Smooth muscle cell of the pulmonary artery (primary cell): Measurements from ENCODE around the gene ASRGL1. TPM values are rescaled to one million over a fixed set of nuclear protein-coding genes. Genes with fewer than 3 reads are reported as not detected.

ENCODE experiments used
- total RNA-seq: library from RNA; depleted of rRNA; stranded (reverse); fragments of >200 nt; gene quantifications from 2 replicates; pipeline ENCODE4 v1.2.3, GENCODE V29; 2014

Gene ASRGL1
- total RNA-seq, result 0.23 and 0.59 TPM in 2 replicates

DNA sequence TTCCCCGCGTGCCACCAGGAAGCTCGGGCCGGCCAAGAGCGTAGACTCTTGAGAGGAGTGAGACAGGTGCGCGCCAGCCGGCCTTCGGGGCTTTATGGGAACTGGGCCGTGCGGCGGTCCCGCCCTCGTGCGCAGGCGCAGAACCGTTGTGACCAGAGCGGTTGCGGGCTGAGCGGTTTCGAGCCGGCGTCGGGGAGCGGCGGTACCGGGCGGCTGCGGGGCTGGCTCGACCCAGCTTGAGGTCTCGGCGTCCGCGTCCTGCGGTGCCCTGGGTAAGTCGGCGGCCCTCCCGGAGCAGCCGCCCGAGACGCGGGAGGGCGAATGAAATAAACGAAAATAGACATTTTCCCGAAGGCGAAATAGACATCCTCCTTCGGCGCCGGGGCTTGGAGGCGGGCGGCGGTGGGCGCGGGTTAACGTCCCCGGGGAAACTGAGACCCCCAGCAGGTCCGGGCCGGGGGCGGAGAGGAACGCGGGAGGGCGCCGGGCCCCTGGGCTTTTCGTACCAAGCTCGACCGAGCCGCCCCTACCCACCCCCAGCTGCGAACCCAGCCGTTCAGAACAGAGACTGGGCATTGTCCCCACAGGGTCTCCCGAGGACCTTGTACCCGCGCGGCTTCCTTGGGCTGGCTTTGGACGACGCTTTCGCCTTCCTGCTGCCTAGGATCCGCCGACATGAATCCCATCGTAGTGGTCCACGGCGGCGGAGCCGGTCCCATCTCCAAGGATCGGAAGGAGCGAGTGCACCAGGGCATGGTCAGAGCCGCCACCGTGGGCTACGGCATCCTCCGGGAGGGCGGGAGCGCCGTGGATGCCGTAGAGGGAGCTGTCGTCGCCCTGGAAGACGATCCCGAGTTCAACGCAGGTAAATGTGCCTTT lies at the start of gene ASRGL1:
Gene ASRGL1, plus strand, starts transcription at position 146 of the 879 bp plus-strand sequence. Its CDS starts 530 bp downstream, at position 676.

DNA sequence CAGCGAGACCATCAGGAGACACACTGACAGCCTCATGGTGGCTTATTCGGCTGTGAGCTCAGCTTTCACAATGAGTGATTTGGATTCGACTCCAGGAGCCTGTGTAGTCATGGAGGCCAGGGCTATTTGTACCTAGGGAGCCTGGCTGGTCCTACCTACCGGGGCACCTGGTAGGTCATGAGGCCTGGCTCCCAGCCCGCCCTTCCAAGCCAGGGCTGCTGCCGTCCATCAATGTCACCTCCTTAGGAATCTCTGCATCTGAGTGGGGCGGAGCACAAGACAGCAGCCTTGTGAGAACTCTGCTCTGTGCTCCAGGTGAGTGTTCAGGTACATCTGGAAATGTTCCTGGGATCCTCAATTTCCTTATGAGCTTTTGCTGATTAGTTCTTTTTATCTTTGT lies 38.3 kb upstream of the ASRGL1 start, which contains the start of gene SCGB1D4:
Gene SCGB1D4, minus strand, starts transcription at position 101 of the 400 bp plus-strand sequence. Its CDS starts 65 bp downstream, at position 36.

DNA sequence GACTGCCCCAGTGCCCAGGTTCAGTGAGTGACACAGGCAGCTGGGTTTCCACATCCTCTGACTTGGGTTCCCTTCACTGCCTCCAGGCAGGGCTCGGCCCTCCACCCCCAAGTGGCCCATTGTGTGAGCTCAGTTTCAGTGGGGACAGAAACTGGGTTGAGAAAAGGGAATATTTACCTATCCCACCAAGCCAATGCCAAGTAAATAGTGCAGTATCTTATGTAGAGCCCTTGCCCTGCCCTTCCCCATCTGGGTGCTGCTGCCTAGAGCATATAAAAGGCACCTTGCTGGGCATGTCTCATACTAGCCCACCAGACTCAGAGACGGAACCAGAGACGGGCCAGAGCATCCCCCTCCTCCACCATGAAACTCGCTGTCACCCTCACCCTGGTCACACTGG lies 81.5 kb downstream of the ASRGL1 start, which contains the start of gene SCGB1A1:
Gene SCGB1A1, plus strand, starts transcription at position 301 of the 400 bp plus-strand sequence. Its CDS starts 63 bp downstream, at position 364.

Other genes starting within 250 kb of the ASRGL1 start
- 13.3 and 19.2 TPM in 2 replicates for gene INCENP, start 213.4 kb upstream of the ASRGL1 start, total RNA-seq
- not detected in 2 replicates for gene SCGB1D1, start 147.2 kb upstream of the ASRGL1 start, total RNA-seq
- gene SCGB2A1, start 128.8 kb upstream of the ASRGL1 start, total RNA-seq, result not detected in 2 replicates
- not detected in 2 replicates for gene SCGB1D2, start 95.2 kb upstream of the ASRGL1 start, total RNA-seq
- gene SCGB2A2, start 67.3 kb upstream of the ASRGL1 start, total RNA-seq, result not detected in 2 replicates
- not detected in 2 replicates for gene SCGB1D4, start 38.4 kb upstream of the ASRGL1 start, total RNA-seq
- not detected in 2 replicates for gene SCGB1A1, start 81.6 kb downstream of the ASRGL1 start, total RNA-seq
- gene AHNAK, start 209.4 kb downstream of the ASRGL1 start, total RNA-seq, result 498 and 644 TPM in 2 replicates
- 1,318 and 1,351 TPM in 2 replicates for gene EEF1G, start 236.4 kb downstream of the ASRGL1 start, total RNA-seq